Activated naive CD8-positive, alpha-beta T cell (primary cell): ENCODE data around the gene TPM2.

Experiments used
- H3K27ac Mint-ChIP-seq: one replicate; pipeline ENCODE4 v1.8.0; 2021; ENCODE audit warnings: mixed read lengths
- H3K27me3 Mint-ChIP-seq: one replicate; pipeline ENCODE4 v1.8.0; 2021; ENCODE audit warnings: mixed read lengths
- H3K36me3 Mint-ChIP-seq: one replicate; pipeline ENCODE4 v1.8.0; 2021; ENCODE audit warnings: mixed read lengths
- H3K4me1 Mint-ChIP-seq: one replicate; pipeline ENCODE4 v1.8.0; 2021; ENCODE audit warnings: low read depth, mixed read lengths
- H3K4me3 Mint-ChIP-seq: one replicate; pipeline ENCODE4 v1.8.0; 2021; ENCODE audit warnings: mild to moderate bottlenecking, mixed read lengths
- H3K9me3 Mint-ChIP-seq: one replicate; pipeline ENCODE4 v1.8.0; 2021; ENCODE audit warnings: low read depth, mixed read lengths

The TPM2 gene

DNA sequence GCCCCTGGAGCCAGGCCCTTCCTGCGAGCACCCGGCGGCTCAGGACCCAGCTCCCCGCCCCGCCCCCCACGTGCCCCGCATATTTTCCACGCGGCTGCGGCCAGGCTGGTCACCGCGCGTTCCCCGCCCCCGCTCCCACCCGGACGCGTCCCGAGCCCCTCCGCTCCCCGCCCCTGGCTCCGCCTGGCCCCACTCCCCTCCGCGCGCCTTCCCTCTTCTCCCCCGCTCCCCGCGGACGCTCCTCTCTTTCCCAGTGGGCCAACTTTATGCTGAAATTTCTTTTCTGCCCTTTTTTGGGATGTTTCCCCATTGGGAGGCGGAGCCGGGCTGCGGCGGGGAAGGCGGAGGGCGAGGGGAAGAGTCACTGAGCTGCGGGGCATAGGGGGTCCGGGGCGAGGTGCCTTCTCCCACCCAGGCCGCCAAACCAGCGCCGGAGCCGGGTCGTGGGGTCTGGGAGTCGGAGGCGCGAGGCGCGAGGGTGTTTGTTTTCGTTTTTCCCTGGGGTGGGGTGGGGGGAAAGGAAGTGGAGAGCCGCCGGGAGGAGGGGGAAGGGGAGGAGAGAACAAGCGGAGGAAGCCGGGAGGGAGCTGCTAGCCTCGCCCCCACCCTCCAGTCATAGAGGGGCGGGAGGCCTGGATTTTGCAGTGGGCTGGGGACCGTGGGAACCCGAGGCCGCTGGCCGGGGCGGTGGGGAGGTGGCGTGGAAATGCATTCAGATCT, 1.0 kb upstream of the TPM2 start:
- peaks cover 24% of the 10 kb centered on the region for H3K4me1 Mint-ChIP-seq
- H3K27me3 Mint-ChIP-seq, result no peaks in the 10 kb centered on the region
- peak overlapping the region; percentile 86 for H3K4me3 Mint-ChIP-seq
- H3K27ac Mint-ChIP-seq, result peak overlapping the region; percentile 46
- H3K36me3 Mint-ChIP-seq, result no peaks in the 10 kb centered on the region
- H3K9me3 Mint-ChIP-seq, result no peaks in the 10 kb centered on the region

DNA sequence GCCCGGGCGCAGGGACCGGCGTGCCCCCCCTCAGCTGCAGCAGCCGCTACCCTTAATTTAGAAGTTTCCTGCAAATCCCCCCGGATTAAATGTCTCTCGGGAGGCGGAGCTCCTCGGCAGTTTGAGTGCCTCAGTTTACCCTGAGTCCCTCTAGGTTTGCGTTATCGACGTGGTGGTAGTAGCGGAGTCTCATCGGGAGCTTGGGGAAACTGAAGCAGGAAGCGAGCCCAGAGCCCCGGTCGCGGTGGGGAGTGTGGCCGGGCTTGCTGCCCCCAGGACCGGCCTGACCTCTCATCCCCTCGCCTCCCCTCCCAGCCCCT, 529 bp upstream of the TPM2 start:
- peak overlapping the region; percentile 74 for H3K4me3 Mint-ChIP-seq
- no peaks in the 10 kb centered on the region for H3K27me3 Mint-ChIP-seq
- H3K36me3 Mint-ChIP-seq, result no peaks in the 10 kb centered on the region
- peak overlapping the region; percentile 22 for H3K27ac Mint-ChIP-seq
- no peaks in the 10 kb centered on the region for H3K9me3 Mint-ChIP-seq
- H3K4me1 Mint-ChIP-seq, result peaks cover 24% of the 10 kb centered on the region

DNA sequence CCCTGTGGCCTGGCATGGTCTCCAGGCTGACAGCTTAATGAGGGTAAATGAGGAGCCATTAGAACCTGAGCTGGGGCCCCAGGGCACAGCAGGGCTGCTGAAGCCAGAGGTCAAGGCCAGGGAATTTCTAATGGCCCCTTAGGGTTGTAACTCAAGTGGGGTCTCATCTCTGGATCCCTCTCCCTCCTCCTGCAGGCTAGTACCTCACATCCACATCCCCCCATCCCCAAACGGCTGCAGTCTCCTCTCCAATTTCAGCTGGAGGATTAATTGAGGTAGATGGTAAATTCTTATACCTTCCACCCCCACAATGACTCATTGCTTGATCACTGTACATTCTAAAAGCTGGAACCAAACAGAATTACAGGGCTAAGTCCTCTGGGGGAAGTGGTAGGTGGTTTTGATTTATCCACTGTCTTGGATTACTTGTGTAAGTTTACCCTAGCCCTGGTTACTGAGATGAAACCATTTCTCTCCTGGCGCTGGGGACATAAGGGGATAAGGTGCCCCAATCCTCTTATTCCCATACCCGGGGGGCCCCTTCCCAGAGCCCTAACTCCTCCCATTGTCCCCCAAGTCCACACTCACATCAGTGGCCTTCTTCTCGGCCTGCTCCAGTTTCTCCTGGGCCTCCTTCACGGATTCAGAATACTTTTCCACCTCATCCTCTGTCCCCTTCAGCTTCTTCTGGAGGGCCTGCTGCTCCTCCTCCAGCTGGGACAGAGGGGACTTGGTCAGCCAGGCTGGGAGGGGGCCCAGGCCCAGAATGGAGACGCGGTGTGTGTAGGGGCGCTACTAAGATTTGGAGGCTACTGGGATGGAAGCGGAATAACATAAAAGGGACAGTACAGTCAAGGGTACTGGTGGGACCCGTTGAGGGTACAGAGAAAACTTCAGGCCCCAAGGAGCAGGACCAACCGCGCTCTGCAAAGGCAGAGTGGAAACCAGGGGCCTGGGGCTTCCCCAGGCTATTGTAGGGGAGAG, 875 bp downstream of the TPM2 start:
- H3K9me3 Mint-ChIP-seq, result no peaks in the 10 kb centered on the region
- no peaks in the 10 kb centered on the region for H3K27me3 Mint-ChIP-seq
- H3K4me3 Mint-ChIP-seq, result peak overlapping the region; percentile 65
- H3K4me1 Mint-ChIP-seq, result peaks cover 24% of the 10 kb centered on the region
- H3K27ac Mint-ChIP-seq, result peak overlapping the region; percentile 22
- no peaks in the 10 kb centered on the region for H3K36me3 Mint-ChIP-seq

DNA sequence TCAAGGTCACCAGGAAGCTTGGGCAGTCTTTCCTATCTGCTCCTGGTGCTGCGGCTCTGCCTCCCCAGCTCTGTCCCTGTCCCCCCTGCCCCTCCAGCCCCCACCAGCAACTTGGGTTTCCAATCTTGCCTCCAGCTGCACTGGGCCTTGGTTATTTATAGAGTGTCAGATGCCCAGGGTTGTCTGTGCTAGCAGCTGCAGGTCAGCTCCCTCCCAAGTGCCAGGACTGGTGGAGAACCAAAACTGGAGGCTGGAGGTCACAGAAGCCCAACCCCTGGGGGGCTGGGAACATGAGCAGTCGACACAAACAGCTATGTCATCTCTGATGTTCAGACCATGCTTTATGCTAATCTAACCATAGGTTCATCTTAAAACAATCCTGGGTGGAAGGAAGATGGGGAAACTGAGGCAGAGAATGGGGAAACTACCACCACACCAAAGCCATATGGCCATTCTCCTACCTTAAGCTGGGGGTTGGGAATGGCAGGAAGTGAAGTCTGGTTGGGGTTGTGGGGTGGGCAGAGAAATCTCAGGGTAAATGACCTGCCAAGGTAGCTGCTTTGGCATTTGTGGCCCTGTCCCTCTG, 1.7 kb downstream of the TPM2 start:
- no peak overlapping the region for H3K27ac Mint-ChIP-seq
- H3K9me3 Mint-ChIP-seq, result no peaks in the 10 kb centered on the region
- no peaks in the 10 kb centered on the region for H3K27me3 Mint-ChIP-seq
- H3K36me3 Mint-ChIP-seq, result no peaks in the 10 kb centered on the region
- H3K4me1 Mint-ChIP-seq, result peaks cover 24% of the 10 kb centered on the region
- no peak overlapping the region for H3K4me3 Mint-ChIP-seq

DNA sequence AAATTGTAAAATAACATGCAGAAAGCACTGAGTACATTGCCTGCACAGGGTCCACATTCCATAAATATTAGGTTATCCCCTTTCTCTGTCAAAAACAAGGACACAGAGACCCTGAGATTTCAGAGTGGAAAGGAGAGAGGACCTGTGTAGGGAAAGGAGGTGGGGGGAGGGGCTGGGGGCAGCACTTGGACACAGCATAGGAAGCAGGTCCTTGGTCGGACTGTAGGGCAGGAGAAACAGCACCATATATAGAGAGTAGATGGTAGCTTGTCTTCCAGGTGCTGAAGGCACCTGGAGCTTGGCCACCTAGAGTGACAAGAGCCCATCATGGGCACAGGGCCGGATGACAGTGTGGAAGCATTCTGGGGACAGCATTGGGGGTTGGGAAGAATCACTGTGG, 2.4 kb downstream of the TPM2 start:
- Mint-ChIP-seq H3K27ac (no peak overlapping the region), H3K9me3 (no peaks in the 10 kb centered on the region), H3K36me3 (no peaks in the 10 kb centered on the region), H3K4me1 (peaks cover 24% of the 10 kb centered on the region), H3K4me3 (no peak overlapping the region), H3K27me3 (no peaks in the 10 kb centered on the region)

DNA sequence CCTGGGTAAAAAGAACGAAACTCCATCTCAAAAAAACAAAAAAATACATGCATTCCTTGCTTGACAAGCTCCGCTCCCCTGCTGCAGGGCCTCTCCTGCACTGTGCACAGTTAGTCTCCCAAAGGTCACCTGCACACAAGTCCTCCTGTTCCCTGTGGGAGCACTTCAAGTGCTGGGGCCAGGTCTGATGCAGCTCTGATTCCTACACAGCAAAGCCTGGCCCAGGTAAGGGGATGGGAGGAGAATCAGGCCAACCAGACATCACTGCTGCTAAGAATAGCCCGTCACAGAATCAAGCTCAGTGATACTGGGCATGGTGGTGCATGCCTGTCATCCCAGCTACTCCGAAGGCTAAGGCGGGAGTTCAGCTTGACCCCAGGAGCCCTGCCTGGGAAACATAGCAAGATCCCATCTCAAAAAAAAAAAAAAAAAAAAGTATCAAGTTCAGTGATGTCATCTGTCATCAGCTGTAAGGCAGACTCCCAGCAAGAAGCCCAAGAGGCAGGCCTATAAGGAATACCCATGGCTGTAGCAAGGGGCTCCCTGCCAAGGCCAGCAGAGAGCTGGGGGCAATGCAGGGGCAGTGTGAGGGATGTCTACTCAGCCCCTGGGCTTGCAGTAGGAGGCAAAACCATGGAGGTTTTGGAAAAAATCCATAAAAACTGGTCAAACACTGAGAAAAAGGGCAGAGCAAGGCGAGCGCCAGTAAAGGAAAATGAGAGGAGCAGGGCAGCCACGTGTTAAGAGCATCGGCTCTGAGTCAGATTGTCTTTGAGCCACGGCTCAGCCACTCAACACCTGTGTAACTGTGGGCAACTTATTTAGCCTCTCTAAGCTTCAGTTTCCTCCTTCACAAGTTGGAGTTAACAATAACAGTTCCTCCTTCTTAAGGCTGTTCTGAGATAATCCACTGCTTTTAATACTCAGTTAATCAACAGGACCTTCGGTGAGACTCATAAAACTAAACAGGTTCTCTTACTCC, 3.2 kb downstream of the TPM2 start:
- peaks cover 21% of the 10 kb centered on the region for H3K4me1 Mint-ChIP-seq
- H3K27me3 Mint-ChIP-seq, result no peaks in the 10 kb centered on the region
- no peak overlapping the region for H3K27ac Mint-ChIP-seq
- H3K4me3 Mint-ChIP-seq, result no peak overlapping the region
- no peaks in the 10 kb centered on the region for H3K9me3 Mint-ChIP-seq
- H3K36me3 Mint-ChIP-seq, result no peaks in the 10 kb centered on the region

DNA sequence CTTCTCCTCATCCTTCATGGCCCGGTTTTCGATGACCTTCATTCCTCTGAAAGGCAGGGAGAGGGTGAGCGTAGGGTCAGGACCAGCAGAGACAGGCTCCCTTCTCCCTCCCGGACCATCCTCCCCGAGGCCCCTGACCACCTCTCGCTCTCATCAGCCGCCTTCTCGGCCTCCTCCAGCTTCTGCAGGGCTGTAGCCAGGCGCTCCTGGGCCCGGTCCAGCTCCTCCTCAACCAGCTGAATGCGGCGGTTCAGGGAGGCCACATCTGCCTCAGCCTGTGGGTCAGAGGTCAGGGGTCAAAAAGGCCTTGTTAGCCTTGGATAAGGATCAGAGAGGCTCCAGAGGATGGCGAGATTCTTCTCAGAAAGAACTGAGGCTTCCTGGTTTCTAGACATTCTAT, 4.2 kb downstream of the TPM2 start:
- Mint-ChIP-seq H3K4me1 (peaks cover 16% of the 10 kb centered on the region), H3K27me3 (no peaks in the 10 kb centered on the region), H3K27ac (no peak overlapping the region), H3K4me3 (no peak overlapping the region), H3K9me3 (no peaks in the 10 kb centered on the region), H3K36me3 (no peaks in the 10 kb centered on the region)

DNA sequence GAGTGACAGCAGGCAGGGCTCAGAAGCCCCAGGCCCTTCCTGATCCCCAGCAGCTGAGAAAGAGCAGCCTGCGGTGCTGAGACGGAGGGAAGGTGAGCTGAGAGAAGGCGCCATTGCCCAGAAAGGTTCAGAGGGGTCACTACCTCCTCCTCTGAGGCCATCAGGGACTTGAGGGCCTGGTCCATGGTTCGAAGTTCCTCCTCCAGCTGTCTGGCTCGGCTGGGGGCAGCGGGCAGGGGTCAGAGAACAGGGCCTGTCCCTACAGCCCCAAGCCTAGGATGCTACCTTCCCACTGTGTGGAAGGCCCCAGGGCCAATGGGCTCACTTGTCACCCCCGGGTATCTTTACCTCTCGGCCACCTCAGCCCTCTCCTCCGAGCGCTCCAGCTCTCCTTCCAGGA, 4.8 kb downstream of the TPM2 start:
- no peaks in the 10 kb centered on the region for H3K36me3 Mint-ChIP-seq
- H3K4me1 Mint-ChIP-seq, result peaks cover 15% of the 10 kb centered on the region
- H3K27me3 Mint-ChIP-seq, result no peaks in the 10 kb centered on the region
- H3K9me3 Mint-ChIP-seq, result no peaks in the 10 kb centered on the region
- H3K4me3 Mint-ChIP-seq, result no peak overlapping the region
- no peak overlapping the region for H3K27ac Mint-ChIP-seq

DNA sequence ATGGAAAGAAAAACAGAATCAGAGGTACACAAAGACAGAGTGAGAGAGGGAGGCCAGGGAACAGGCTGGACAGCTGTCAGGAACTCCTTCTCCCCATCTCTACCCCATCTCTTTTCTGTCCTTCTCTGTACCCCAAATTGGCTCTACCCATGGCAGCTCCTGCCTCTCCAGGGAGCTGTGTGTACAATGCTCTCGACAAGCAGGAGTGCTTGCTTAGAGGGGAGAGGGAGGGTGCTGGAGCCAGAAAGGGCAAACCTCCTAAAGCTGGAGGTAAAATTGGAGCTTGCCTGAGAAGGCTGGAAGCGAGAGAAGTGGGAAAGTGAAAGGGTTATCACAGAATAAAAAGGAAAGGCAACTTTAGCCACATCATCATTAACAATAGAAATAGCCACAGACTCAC, 6.4 kb downstream of the TPM2 start:
- no peaks in the 10 kb centered on the region for H3K9me3 Mint-ChIP-seq
- H3K27me3 Mint-ChIP-seq, result no peaks in the 10 kb centered on the region
- H3K36me3 Mint-ChIP-seq, result no peaks in the 10 kb centered on the region
- peaks cover 7% of the 10 kb centered on the region for H3K4me1 Mint-ChIP-seq
- H3K27ac Mint-ChIP-seq, result no peak overlapping the region
- no peak overlapping the region for H3K4me3 Mint-ChIP-seq

DNA sequence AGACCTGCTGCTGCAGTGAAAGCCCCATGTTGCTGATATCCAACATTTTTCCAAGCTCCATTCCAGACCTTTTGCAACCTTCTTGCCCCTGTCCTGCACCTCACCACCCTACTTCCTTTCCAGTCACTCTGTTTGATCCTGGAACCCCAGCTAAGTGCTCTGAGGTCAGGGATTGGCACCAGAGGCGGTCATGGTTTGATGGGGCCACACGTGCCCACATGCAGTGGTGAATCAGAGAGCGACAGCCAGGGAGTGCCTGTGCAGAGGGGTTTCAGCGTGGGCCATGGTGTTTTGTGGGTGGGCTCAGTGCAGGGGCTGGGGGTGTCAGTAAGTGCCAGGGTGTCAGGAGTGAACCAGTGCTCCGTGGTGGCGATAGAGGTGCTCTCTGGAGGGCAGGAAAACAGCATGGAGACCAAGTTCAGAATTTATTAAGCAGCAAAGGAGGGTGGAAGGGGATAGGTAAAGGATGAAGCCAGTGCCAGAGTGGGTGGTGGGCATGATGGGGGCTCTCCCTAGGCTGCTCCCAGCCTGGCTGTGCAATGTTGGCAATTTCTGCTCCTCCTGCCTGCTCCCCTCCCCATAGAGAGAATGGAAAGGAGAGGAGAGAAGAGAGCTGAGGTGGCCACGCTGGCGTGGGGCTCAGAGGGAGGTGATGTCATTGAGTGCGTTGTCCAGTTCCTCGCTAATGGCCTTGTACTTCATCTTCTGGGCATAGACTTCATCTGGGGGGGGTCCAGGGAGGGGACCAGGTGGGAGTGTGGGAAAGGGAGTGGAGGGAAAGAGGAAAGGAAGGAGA, 7.0 kb downstream of the TPM2 start:
- no peaks in the 10 kb centered on the region for H3K36me3 Mint-ChIP-seq
- H3K27ac Mint-ChIP-seq, result no peak overlapping the region
- no peaks in the 10 kb centered on the region for H3K27me3 Mint-ChIP-seq
- peaks cover 3% of the 10 kb centered on the region for H3K4me1 Mint-ChIP-seq
- no peak overlapping the region for H3K4me3 Mint-ChIP-seq
- no peaks in the 10 kb centered on the region for H3K9me3 Mint-ChIP-seq

DNA sequence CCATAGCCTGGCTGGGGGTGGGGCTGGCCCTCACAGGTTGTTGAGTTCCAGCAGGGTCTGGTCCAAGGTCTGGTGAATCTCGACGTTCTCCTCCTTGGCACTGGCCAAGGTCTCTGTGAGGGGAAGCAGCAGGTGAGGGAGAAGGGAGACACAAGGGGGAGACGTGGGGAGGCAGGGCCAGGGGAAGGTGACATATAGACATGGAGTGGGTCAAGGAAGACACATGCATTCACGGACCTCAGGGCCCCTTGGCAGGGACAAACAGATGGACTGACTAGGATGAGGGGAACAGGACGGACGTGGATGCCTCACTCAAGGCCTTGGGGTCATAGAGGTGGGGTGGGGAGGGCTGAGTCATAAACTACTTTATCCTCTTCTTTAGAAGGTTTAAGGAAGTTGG, 7.7 kb downstream of the TPM2 start:
- no peaks in the 10 kb centered on the region for H3K9me3 Mint-ChIP-seq
- no peaks in the 10 kb centered on the region for H3K27me3 Mint-ChIP-seq
- H3K4me1 Mint-ChIP-seq, result no peaks in the 10 kb centered on the region
- H3K4me3 Mint-ChIP-seq, result no peak overlapping the region
- no peaks in the 10 kb centered on the region for H3K36me3 Mint-ChIP-seq
- no peak overlapping the region for H3K27ac Mint-ChIP-seq

DNA sequence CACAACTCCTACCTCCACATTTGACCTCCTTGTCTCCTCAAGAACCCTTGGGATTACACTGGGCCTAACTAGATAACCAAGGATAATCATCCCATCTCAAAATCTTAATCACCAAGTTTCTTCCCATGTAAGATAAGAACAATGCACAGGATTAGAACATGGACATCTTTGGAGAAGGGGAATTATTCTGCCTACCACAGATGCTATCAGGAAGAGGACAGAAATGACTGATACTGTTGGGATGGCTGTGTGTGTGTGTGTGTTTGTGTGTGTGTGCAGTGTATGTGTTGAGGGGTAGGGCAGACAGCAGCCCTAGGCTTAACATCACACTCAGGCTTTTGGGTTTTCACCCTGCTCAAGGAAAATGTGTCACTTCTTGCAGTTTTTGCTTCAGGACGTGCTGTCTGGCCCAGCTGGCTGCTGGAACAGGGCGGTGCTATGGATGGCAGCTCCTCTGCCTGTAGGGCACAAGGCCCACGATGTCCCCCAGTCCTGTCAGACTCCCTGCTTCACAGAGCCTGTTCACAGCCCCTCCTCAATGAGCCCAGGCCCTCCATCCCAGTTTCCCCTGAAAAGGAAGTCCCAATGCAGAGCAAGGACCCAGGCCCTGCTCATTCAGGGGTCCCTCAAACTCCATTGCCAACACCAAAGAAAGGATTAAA, 8.3 kb downstream of the TPM2 start:
- H3K9me3 Mint-ChIP-seq, result no peaks in the 10 kb centered on the region
- no peaks in the 10 kb centered on the region for H3K27me3 Mint-ChIP-seq
- no peak overlapping the region for H3K4me3 Mint-ChIP-seq
- H3K27ac Mint-ChIP-seq, result no peak overlapping the region
- peaks cover 2% of the 10 kb centered on the region for H3K4me1 Mint-ChIP-seq
- no peaks in the 10 kb centered on the region for H3K36me3 Mint-ChIP-seq

DNA sequence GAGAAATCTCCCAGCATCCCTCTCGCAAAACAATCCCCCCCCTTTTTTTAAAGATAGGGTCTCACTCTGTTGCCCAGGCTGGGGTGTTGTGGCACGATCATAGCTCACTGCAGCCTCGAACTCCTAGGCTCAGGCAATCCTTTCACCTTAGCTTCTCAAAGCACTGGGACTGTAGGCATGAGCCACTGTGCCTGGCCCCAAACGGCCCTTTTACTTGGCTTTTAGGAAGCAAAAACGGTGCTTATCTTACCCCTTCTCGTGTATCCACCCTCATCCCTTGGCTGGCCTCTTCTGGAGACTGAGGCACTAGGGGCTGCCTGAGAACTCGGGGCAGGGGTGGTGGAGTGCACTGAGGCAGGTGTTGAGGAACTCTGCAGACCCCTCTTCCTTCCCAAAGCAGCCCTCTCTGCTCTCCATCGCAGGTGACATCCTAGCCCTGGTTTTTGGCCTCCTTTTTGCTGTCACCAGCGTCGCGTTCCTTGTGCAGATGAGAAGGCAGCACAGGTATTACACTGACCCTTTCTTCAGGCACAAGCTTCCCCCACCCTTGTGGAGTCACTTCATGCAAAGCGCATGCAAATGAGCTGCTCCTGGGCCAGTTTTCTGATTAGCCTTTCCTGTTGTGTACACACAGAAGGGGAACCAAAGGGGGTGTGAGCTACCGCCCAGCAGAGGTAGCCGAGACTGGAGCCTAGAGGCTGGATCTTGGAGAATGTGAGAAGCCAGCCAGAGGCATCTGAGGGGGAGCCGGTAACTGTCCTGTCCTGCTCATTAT, 9.2 kb downstream of the TPM2 start:
- Mint-ChIP-seq H3K4me3 (no peak overlapping the region), H3K9me3 (no peaks in the 10 kb centered on the region), H3K36me3 (no peaks in the 10 kb centered on the region), H3K27ac (no peak overlapping the region), H3K4me1 (peaks cover 5% of the 10 kb centered on the region), H3K27me3 (no peaks in the 10 kb centered on the region)
